MV-4-11 (cell line): ENCODE results near the gene KLF11.

Experiments used
- DNase-seq: peaks from one replicate; lab custom pipeline; 2025; lab: John Stamatoyannopoulos, UW

KLF11 gene

GRCh38 chr2:10043256-10043905 is at the start of gene KLF11:
Gene KLF11 (plus strand): TSS chr2:10043550. CDS start chr2:10043717, 167 bp downstream.
- DNase-seq = peak; percentile 89

- DNase-seq = no peak
Measured at GRCh38 chr2:9994462-9994861, 48.9 kb upstream of the KLF11 start.

- no peak for DNase-seq
Measured at GRCh38 chr2:9995059-9995458, 48.3 kb upstream of the KLF11 start.

- no peak for DNase-seq
Measured at GRCh38 chr2:9996321-9996720, 47.0 kb upstream of the KLF11 start.

GRCh38 chr2:9997936-9998335 is 45.4 kb upstream of the KLF11 start:
- DNase-seq = no peak

- no peak for DNase-seq
Measured at GRCh38 chr2:9998916-9999654, 44.3 kb upstream of the KLF11 start.

GRCh38 chr2:9999693-10000092 is 43.7 kb upstream of the KLF11 start:
- DNase-seq = no peak

- no peak for DNase-seq
Measured at GRCh38 chr2:10000541-10000940, 42.8 kb upstream of the KLF11 start.

- DNase-seq = no peak
Measured at GRCh38 chr2:10001586-10001985, 41.8 kb upstream of the KLF11 start.

- peak; percentile 16 for DNase-seq
Measured at GRCh38 chr2:10002109-10002508, 41.2 kb upstream of the KLF11 start.

- DNase-seq = no peak
Measured at GRCh38 chr2:10002681-10003080, 40.7 kb upstream of the KLF11 start.

- no peak for DNase-seq
Measured at GRCh38 chr2:10003206-10004125, 39.9 kb upstream of the KLF11 start.

GRCh38 chr2:10004401-10004800 is 38.9 kb upstream of the KLF11 start:
- DNase-seq = no peak

- DNase-seq = no peak
Measured at GRCh38 chr2:10004836-10005235, 38.5 kb upstream of the KLF11 start.

- no peak for DNase-seq
Measured at GRCh38 chr2:10005461-10006235, 37.7 kb upstream of the KLF11 start.

GRCh38 chr2:10006236-10007161 is 36.9 kb upstream of the KLF11 start:
- DNase-seq = no peak

- DNase-seq = no peak
Measured at GRCh38 chr2:10007435-10007834, 35.9 kb upstream of the KLF11 start.

- DNase-seq = peak; percentile 78
Measured at GRCh38 chr2:10007921-10008808, 35.2 kb upstream of the KLF11 start.

GRCh38 chr2:10008809-10009176 is 34.6 kb upstream of the KLF11 start:
- no peak for DNase-seq
